ENCODE results near the gene ACADL.

The ACADL gene

GRCh38 chr2:210147614-210148013 is 77.6 kb downstream of the ACADL start:
- H3K4me3 Mint-ChIP-seq = no peak overlapping the region
- no peak for ATAC-seq (replicated peaks; ENCODE audit: extremely low read depth, poor library complexity, severe bottlenecking)
- H3K36me3 Mint-ChIP-seq (ENCODE audit: insufficient read depth) = no peaks in the 10 kb centered on the region

More at GRCh38 chr2:210147614-210148013, 77.6 kb downstream of the ACADL start:
- no peak for DNase-seq (ENCODE audit: low spot score in 2 of 2)
- no peaks in the 10 kb centered on the region for H3K27me3 Mint-ChIP-seq
- no peaks in the 10 kb centered on the region for H3K9me3 Mint-ChIP-seq
- H3K4me1 Mint-ChIP-seq = no peaks in the 10 kb centered on the region
- no peak overlapping the region for H3K27ac Mint-ChIP-seq (ENCODE audit: low read depth)
